IMR-90 (cell line): ENCODE measurements around the gene MRE11.

Experiments
- CEBPB ChIP-seq: IDR thresholded peaks from 2 replicates; pipeline ENCODE4 v1.6.1; 2012; ENCODE audit warnings: low read depth, low read length, improper control_type of control experiment
- CHD1 ChIP-seq: IDR thresholded peaks from 2 replicates; pipeline ENCODE4 v1.6.1; 2012; ENCODE audit warnings: low read depth, low read length, improper control_type of control experiment
- CTCF ChIP-seq: conservative IDR thresholded peaks from 2 replicates; pipeline ENCODE4 v1.5.1; 2012; ENCODE audit warnings: mild to moderate bottlenecking, low read depth, low read length, improper control_type of control experiment
- FOS ChIP-seq: fragments of 150-350 bp; IDR thresholded peaks from 2 replicates; pipeline ENCODE4 v1.6.1; 2016; ENCODE audit warnings: low read depth, low read length
- MAFK ChIP-seq: IDR thresholded peaks from 2 replicates; pipeline ENCODE4 v1.6.1; 2012; ENCODE audit warnings: low read depth, low read length, improper control_type of control experiment
- POLR2A ChIP-seq: IDR thresholded peaks from 2 replicates; pipeline ENCODE4 v1.6.1; 2012; ENCODE audit warnings: mild to moderate bottlenecking, low read depth, low read length
- RAD21 ChIP-seq: IDR thresholded peaks from 2 replicates; pipeline ENCODE4 v1.6.1; 2012; ENCODE audit warnings: low read length, improper control_type of control experiment
- RFX5 ChIP-seq: IDR thresholded peaks from 2 replicates; pipeline ENCODE4 v1.8.0; 2012; ENCODE audit warnings: low read depth, mild to moderate bottlenecking, low read length, moderate library complexity
- USF2 ChIP-seq: fragments of 150-350 bp; IDR thresholded peaks from 2 replicates; pipeline ENCODE4 v1.6.1; 2017; ENCODE audit warnings: mild to moderate bottlenecking, antibody characterized with exemption, low read length, low read depth

GRCh38 chr11:94424011-94424410, 69.6 kb downstream of the MRE11 start:
- TF ChIP-seq CTCF (no peak), CEBPB (no peak), RFX5 (no peak), RAD21 (no peak), POLR2A (no peak), MAFK (no peak), USF2 (no peak), CHD1 (no peak), FOS (no peak)
